Measurements from ENCODE around the gene WDR35. TPM values are rescaled to one million over a fixed set of nuclear protein-coding genes. Genes with fewer than 3 reads are reported as not detected.

The WDR35 gene
- total RNA-seq, 1 experiment from 2014 or later: 8.2 TPM

DNA sequence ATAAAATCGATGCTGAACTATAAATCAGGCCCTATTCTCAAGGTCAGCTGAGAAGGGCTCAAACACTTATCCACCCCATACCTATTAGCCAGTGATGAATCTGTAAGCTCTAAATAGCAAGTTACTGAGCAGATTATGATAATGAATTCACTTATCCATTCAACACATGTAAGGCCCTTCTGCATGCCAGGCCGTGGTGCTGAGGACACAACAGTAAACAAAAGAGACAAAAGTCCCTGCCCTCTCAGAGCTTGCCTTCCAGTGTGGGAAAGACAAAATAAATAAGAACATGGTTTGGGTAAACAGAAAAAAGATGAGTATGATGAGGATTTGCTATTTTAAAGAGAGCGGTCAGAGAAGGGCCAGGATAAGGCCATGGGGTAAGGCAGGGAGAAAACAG is 99.8 kb downstream of the WDR35 start:
- Histone ChIP-seq H3K36me3 (ENCODE audit: low read depth) (no peaks in the 10 kb centered on the region), H3K4me1 (replicated peaks; ENCODE audit: insufficient read depth) (no peaks in the 10 kb centered on the region), H3K79me2 (ENCODE audit: low read depth) (no peaks in the 10 kb centered on the region), H3K9me2 (ENCODE audit: insufficient read depth) (no peaks in the 10 kb centered on the region), H3K27me3 (ENCODE audit: insufficient read depth, low read depth) (no peaks in the 10 kb centered on the region), H3K4me2 (no peak overlapping the region), H2AFZ (no peak overlapping the region), H3F3A (ENCODE audit: insufficient read depth, low read depth) (no peaks in the 10 kb centered on the region), H3K27ac (no peak overlapping the region), H3K9me3 (ENCODE audit: insufficient read depth, low read depth) (no peaks in the 10 kb centered on the region), H3K4me3 (no peak overlapping the region), H4K20me1 (ENCODE audit: insufficient read depth) (no peaks in the 10 kb centered on the region; the same call in 1 of the 2 replicates)
- CTCF ChIA-PET: no interaction called here
- POLR2A ChIA-PET (ENCODE audit: unreplicated experiment): no interaction called here
- intact Hi-C loops (cut with micrococcal nuclease; ENCODE audit: unreplicated experiment): no loop called here
- BruUV-seq (replicated peaks): no TSS peak
- TF ChIP-seq, protein P1, sequence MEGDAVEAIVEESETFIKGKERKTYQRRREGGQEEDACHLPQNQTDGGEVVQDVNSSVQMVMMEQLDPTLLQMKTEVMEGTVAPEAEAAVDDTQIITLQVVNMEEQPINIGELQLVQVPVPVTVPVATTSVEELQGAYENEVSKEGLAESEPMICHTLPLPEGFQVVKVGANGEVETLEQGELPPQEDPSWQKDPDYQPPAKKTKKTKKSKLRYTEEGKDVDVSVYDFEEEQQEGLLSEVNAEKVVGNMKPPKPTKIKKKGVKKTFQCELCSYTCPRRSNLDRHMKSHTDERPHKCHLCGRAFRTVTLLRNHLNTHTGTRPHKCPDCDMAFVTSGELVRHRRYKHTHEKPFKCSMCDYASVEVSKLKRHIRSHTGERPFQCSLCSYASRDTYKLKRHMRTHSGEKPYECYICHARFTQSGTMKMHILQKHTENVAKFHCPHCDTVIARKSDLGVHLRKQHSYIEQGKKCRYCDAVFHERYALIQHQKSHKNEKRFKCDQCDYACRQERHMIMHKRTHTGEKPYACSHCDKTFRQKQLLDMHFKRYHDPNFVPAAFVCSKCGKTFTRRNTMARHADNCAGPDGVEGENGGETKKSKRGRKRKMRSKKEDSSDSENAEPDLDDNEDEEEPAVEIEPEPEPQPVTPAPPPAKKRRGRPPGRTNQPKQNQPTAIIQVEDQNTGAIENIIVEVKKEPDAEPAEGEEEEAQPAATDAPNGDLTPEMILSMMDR (conservative IDR thresholded peaks at IDR 0.05): no peak
- no peak for TF ChIP-seq EZH2 (IDR thresholded peaks at IDR 0.05; ENCODE audit: low read depth)
- DNase-seq: no peak

DNA sequence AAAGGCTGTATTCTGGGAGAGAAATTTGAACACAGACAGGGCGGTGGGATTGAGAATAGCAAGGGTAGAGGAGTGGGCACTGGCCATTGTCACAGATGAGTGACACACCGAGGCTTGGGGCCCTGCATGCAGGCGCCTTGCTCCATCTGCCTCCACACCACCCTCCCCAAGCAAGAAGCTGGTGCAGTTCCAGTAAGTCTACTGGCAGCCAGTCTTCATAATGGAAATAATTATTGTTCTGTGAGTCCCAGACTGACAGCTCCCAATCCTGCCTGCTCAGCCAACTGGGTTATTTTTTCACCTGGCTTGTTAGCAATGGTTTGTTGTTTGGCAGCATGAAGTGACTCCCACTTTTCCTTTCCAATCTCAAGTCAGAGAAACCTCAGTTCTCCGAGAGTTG is 101.1 kb downstream of the WDR35 start:
- TF ChIP-seq, protein P1 (conservative IDR thresholded peaks at IDR 0.05): no peak
- TF ChIP-seq EZH2 (IDR thresholded peaks at IDR 0.05; ENCODE audit: low read depth): no peak
- no peak for DNase-seq
- Histone ChIP-seq H4K20me1 (ENCODE audit: insufficient read depth) (no peaks in the 10 kb centered on the region; the same call in 1 of the 2 replicates), H3K4me3 (no peak overlapping the region), H3K79me2 (ENCODE audit: low read depth) (no peaks in the 10 kb centered on the region), H3K27ac (no peak overlapping the region), H3K9me3 (ENCODE audit: insufficient read depth, low read depth) (no peaks in the 10 kb centered on the region), H3K4me1 (replicated peaks; ENCODE audit: insufficient read depth) (no peaks in the 10 kb centered on the region), H2AFZ (no peak overlapping the region), H3K9me2 (ENCODE audit: insufficient read depth) (no peaks in the 10 kb centered on the region), H3F3A (ENCODE audit: insufficient read depth, low read depth) (no peaks in the 10 kb centered on the region), H3K27me3 (ENCODE audit: insufficient read depth, low read depth) (no peaks in the 10 kb centered on the region), H3K36me3 (ENCODE audit: low read depth) (no peaks in the 10 kb centered on the region), H3K4me2 (no peak overlapping the region)
- BruUV-seq (replicated peaks): no TSS peak
- ChIA-PET POLR2A (ENCODE audit: unreplicated experiment) (no interaction called here), CTCF (no interaction called here)
- intact Hi-C loops (cut with micrococcal nuclease; ENCODE audit: unreplicated experiment): no loop called here

DNA sequence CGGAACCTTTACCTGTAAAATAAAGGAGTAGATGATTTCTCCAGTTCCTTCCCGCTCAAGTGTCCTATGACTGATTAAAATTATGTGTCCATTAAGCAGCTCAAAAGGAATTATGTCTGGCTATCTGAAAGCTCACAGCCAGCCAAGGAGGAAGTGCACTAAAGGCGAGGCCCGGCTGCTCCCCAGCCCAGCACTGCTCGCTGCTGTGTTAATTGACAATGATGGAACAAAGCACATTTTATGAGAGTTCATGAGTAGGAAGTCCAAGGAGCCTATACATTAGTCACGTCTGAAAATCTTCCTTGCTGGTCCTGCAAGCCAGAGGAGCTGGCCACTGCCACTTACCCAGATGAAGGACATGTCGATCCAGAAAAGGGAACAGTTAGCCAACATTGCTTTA is 102.4 kb downstream of the WDR35 start:
- no peaks in the 10 kb centered on the region for H3K79me2 ChIP-seq (ENCODE audit: low read depth)
- H2AFZ ChIP-seq: no peak overlapping the region
- H3K27ac ChIP-seq: no peak overlapping the region
- no peak for DNase-seq
- intact Hi-C loops (cut with micrococcal nuclease; ENCODE audit: unreplicated experiment): no loop called here
- no peaks in the 10 kb centered on the region for H3K27me3 ChIP-seq (ENCODE audit: insufficient read depth, low read depth)
- no peaks in the 10 kb centered on the region for H3K36me3 ChIP-seq (ENCODE audit: low read depth)
- BruUV-seq (replicated peaks): no TSS peak
- H3K4me2 ChIP-seq: no peak overlapping the region
- no peak overlapping the region for H3K4me3 ChIP-seq
- H3K9me3 ChIP-seq (ENCODE audit: insufficient read depth, low read depth): no peaks in the 10 kb centered on the region
- ChIA-PET CTCF (no interaction called here), POLR2A (ENCODE audit: unreplicated experiment) (no interaction called here)
- TF ChIP-seq, protein P1 (conservative IDR thresholded peaks at IDR 0.05): no peak
- TF ChIP-seq EZH2 (IDR thresholded peaks at IDR 0.05; ENCODE audit: low read depth): no peak
- no peaks in the 10 kb centered on the region for H3K9me2 ChIP-seq (ENCODE audit: insufficient read depth)
- H3F3A ChIP-seq (ENCODE audit: insufficient read depth, low read depth): no peaks in the 10 kb centered on the region
- no peaks in the 10 kb centered on the region for H4K20me1 ChIP-seq (ENCODE audit: insufficient read depth)
- no peaks in the 10 kb centered on the region for H3K4me1 ChIP-seq (replicated peaks; ENCODE audit: insufficient read depth)
